ENCODE data around the gene ROM1. TPM values are rescaled to one million over a fixed set of nuclear protein-coding genes. Genes with fewer than 3 reads are reported as not detected.

The ROM1 gene
- total RNA-seq, 6 donors from 2014 or later, result 3.1 to 9.2 (median 5.2) TPM

- no peak for DNase-seq
- TF ChIP-seq EP300 (IDR thresholded peaks at IDR 0.05) (no peak), CTCF (IDR thresholded peaks at IDR 0.05) (no peak), POLR2AphosphoS5 (IDR thresholded peaks at IDR 0.05) (no peak), POLR2A (IDR thresholded peaks at IDR 0.05) (no peak)
- Histone ChIP-seq H3K9me3 (no peaks in the 10 kb centered on the region), H3K27me3 (no peaks in the 10 kb centered on the region), H3K4me1 (peaks cover 32 to 44% (median 36%) of the 10 kb centered on the region in 4 donors), H3K36me3 (peaks cover 22 to 53% (median 41%) of the 10 kb centered on the region in 4 donors), H3K4me3 (peak overlapping the region; percentile 59 to 91 (median 80)), H3K27ac (peak overlapping the region; percentile 91 to 100 (median 97))
- no peak for ATAC-seq (ENCODE audit: low FRiP score in 2 of 2)
- WGBS, 2 donors, result 1 to 2% methylated on average over 14 to 24 of the region's 26 CpGs
These were observed 12.5 kb upstream of the ROM1 start for GRCh38 chr11:62600367-62601121.

DNA sequence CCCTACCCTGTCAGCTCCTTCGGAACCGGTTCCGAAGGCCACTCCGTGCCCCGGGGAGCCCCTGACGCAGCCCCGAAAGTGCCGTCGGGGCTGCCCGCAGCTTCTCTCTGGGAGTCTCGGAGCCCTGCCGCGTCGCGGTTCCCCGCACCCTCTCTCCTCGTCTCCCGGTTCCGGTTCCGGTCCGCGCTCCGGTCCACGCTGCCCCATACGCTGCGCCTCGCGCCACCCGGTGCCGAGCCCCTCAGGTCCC, 12.0 kb upstream of the ROM1 start:
- peak in 1 of 2 donors; percentile 63 for DNase-seq
- Histone ChIP-seq H3K4me3 (peak overlapping the region; percentile 59 to 91 (median 80)), H3K27me3 (no peaks in the 10 kb centered on the region), H3K4me1 (peaks cover 32 to 44% (median 36%) of the 10 kb centered on the region in 4 donors), H3K9me3 (no peaks in the 10 kb centered on the region), H3K36me3 (peaks cover 23 to 53% (median 41%) of the 10 kb centered on the region in 4 donors), H3K27ac (peak overlapping the region; percentile 91 to 100 (median 97))
- 0% methylated on average over 17 of the region's 30 CpGs; no CpG with 5 or more reads in 1 of the 2 donors for WGBS, 2 donors
- TF ChIP-seq EP300 (IDR thresholded peaks at IDR 0.05), result no peak
- TF ChIP-seq POLR2AphosphoS5 (IDR thresholded peaks at IDR 0.05), result peak in 1 of 2 donors; percentile 8
- ATAC-seq (ENCODE audit: low FRiP score in 2 of 2), result peak in 1 of 2 donors; percentile 58

DNA sequence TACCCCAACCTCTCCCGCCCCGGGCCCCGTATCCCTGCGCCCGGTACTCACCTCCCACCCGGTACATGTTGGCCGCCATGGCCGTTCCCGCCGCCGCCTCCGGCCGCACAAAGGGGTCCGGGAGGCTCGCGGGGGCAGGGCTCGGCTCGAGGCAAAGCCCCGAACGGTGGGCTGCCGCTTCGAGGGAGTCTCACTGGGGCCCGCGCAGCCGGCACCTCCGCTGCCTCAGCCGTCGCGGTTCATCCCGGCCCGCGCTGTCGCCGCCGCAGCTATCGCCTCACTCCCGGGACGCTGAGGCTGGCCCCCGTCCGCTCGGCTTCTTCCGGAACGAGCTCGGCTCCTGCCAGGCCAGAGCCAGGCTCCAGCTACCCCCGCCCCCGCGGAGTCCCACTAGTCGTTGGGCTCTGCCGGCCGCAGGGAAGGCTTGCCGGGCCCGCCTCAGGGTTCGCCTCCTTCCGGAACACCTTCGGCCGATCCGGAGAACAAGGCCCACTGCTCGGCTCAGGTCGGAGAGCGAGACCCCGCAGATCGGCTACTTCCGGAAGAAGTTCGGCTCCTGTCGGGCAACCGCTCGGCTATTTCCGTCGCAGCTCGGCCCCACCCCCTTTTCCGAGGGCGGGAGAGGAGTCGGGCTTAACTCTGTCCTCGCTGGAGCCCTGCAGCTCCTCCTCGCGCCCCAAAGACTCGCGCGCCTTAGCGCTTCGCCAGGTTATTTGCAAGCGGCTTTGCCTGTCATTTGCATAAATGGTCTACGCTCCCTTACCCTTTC, 11.5 kb upstream of the ROM1 start, which contains the start of gene MTA2:
TSS of gene MTA2 (minus strand) at position 494 of the 769 bp plus-strand sequence. CDS start at position 79, 415 bp downstream.
- Histone ChIP-seq H3K4me1 (peaks cover 32 to 44% (median 36%) of the 10 kb centered on the region in 4 donors), H3K27ac (peak within 1 kb of the TSS; percentile 91 to 100 (median 97)), H3K4me3 (peak within 1 kb of the TSS; percentile 59 to 91 (median 80)), H3K9me3 (no peaks in the 10 kb centered on the region), H3K27me3 (no peaks in the 10 kb centered on the region), H3K36me3 (peaks cover 19 to 52% (median 38%) of the 10 kb centered on the region in 4 donors)
- ATAC-seq (ENCODE audit: low FRiP score in 2 of 2) (peak; percentile 94 to 97), DNase-seq (peak; percentile 97 to 98)
- 0% methylated on average over 26 to 31 of the region's 83 CpGs for WGBS, 2 donors
- TF ChIP-seq EP300 (IDR thresholded peaks at IDR 0.05) (no peak), CTCF (IDR thresholded peaks at IDR 0.05) (peak in 2 of 6 experiments; percentile 13 to 22), POLR2AphosphoS5 (IDR thresholded peaks at IDR 0.05) (peak; percentile 46 to 71), POLR2A (IDR thresholded peaks at IDR 0.05) (peak in 2 of 4 donors; percentile 39 to 78)

DNA sequence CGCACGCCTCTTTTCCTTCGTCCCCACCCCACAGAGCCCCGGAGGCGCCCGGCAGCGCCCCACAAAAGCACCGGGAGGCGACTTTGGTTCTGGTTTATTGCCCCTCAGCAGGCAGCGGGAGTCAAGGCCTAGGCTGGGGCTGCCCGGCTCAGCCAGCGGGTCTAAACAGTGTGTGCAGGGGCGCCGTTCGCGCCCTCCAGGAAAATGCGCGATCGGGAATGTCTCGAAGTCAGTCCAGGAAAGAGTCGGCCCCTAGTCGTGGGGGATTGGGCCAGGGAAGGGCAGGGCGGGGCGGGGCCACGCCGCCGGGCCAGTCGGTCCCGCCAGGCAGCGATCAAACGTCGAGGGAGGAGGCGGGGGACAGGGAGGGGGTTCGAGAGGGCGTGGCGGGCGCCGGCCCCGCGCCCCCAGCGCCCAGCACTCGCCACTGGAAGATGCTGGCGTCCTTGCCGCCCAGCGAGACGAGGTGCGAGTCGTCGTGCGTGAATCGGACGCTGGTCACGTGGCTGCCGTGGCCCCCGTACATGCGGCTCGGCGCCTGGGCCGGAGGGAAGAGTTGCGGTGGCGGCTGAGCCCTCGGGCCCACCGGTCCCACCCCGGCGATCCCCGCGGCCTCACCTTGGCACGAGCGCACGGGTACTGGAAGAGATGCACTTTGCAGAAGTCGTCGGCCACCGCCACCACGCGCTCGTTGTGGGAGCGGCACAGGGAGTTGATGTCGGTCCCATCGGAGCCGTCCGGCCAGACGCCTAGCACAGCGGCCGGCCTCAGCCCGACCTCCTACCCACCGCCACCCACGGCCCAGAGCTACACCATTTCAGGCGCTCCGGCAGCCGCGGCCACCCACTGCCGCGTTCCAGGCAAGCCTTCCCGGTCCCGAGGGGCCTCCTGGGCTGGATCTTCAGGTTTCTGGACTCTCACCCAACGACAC, 10.7 kb upstream of the ROM1 start:
- DNase-seq, result peak; percentile 82 to 91
- 25 to 41% methylated on average over 14 to 82 of the region's 96 CpGs for WGBS, 2 donors
- Histone ChIP-seq H3K36me3 (peaks cover 19 to 53% (median 34%) of the 10 kb centered on the region in 4 donors), H3K9me3 (no peaks in the 10 kb centered on the region), H3K27me3 (no peaks in the 10 kb centered on the region), H3K4me3 (peak overlapping the region; percentile 59 to 91 (median 80)), H3K4me1 (peaks cover 32 to 44% (median 36%) of the 10 kb centered on the region in 4 donors), H3K27ac (peak overlapping the region; percentile 91 to 100 (median 97))
- TF ChIP-seq POLR2AphosphoS5 (IDR thresholded peaks at IDR 0.05) (peak; percentile 33 to 54), EP300 (IDR thresholded peaks at IDR 0.05) (no peak), CTCF (IDR thresholded peaks at IDR 0.05) (peak in 3 of 6 experiments; percentile 22 to 45 (median 36)), POLR2A (IDR thresholded peaks at IDR 0.05) (peak in 2 of 4 donors; percentile 16 to 19)
- ATAC-seq (ENCODE audit: low FRiP score in 2 of 2), result peak; percentile 76
